GM20431 (cell line): ENCODE measurements around the gene APOA5.
"Not testable (repeated sequence)": the region's sequence is repeated elsewhere in the genome, so short reads cannot be mapped to it uniquely, and the experiment has no call there.

Source experiments
- in situ Hi-C: fragments of 300-500 bp; cut with MseI, MboI; formaldehyde crosslinking; loops from one replicate; pipeline ENCODE4 v1.15.0; 2020; ENCODE audit warnings: low sequenced_read_pairs; ENCODE audit not compliant: unreplicated experiment

The APOA5 gene

GRCh38 chr11:116791813-116792143 is at the start of gene APOA5:
APOA5 (minus strand) TSS chr11:116791879; CDS start chr11:116791860, 19 bp downstream.
- in situ Hi-C loops: loop anchor here (25.0 kb wide), 1 partner anchor 321 kb away; no protein-coding TSS in a partner anchor

- in situ Hi-C loops: no loop called here
Observed at GRCh38 chr11:116840746-116841296, 49.1 kb upstream of the APOA5 start.

GRCh38 chr11:116840224-116840745 is 48.6 kb upstream of the APOA5 start:
- in situ Hi-C loops: no loop called here

GRCh38 chr11:116838321-116839084 is 46.8 kb upstream of the APOA5 start:
- in situ Hi-C loops: no loop called here

- in situ Hi-C loops: no loop called here
Observed at GRCh38 chr11:116837231-116838091, 45.8 kb upstream of the APOA5 start, which contains the start of gene APOA1. APOA1 (minus strand) TSS chr11:116837622; CDS start chr11:116837387, 235 bp downstream.

- in situ Hi-C loops: no loop called here
Observed at GRCh38 chr11:116836632-116836991, 44.9 kb upstream of the APOA5 start.

- in situ Hi-C loops: no loop called here
Observed at GRCh38 chr11:116835791-116836631, 44.3 kb upstream of the APOA5 start.

- in situ Hi-C loops: no loop called here
Observed at GRCh38 chr11:116835042-116835772, 43.5 kb upstream of the APOA5 start.

- in situ Hi-C loops: not testable (repeated sequence)
Observed at GRCh38 chr11:116834535-116835041, 42.9 kb upstream of the APOA5 start.

GRCh38 chr11:116833816-116834534 is 42.3 kb upstream of the APOA5 start:
- in situ Hi-C loops: no loop called here

GRCh38 chr11:116833491-116833815 is 41.8 kb upstream of the APOA5 start:
- in situ Hi-C loops: no loop called here

GRCh38 chr11:116832350-116833290 is 40.9 kb upstream of the APOA5 start:
- in situ Hi-C loops: no loop called here

- in situ Hi-C loops: no loop called here
Observed at GRCh38 chr11:116831790-116832349, 40.2 kb upstream of the APOA5 start.

- in situ Hi-C loops: no loop called here
Observed at GRCh38 chr11:116830184-116830912, 38.7 kb upstream of the APOA5 start.

GRCh38 chr11:116829525-116830183 is 38.0 kb upstream of the APOA5 start, which contains the start of gene APOC3:
APOC3 (plus strand) TSS chr11:116829907; CDS start chr11:116830583, 676 bp downstream.
- in situ Hi-C loops: no loop called here
